Activated CD4-positive, alpha-beta T cell treated with anti-CD3 and anti-CD28 coated beads, Interleukin-2, amount 50 U/mL, for 1 hour (primary cell): ENCODE measurements around the gene TPK1.

Source experiments
- DNase-seq: peaks from one replicate; pipeline ENCODE4 v3.0.0-alpha.2; 2020

Gene TPK1

DNA sequence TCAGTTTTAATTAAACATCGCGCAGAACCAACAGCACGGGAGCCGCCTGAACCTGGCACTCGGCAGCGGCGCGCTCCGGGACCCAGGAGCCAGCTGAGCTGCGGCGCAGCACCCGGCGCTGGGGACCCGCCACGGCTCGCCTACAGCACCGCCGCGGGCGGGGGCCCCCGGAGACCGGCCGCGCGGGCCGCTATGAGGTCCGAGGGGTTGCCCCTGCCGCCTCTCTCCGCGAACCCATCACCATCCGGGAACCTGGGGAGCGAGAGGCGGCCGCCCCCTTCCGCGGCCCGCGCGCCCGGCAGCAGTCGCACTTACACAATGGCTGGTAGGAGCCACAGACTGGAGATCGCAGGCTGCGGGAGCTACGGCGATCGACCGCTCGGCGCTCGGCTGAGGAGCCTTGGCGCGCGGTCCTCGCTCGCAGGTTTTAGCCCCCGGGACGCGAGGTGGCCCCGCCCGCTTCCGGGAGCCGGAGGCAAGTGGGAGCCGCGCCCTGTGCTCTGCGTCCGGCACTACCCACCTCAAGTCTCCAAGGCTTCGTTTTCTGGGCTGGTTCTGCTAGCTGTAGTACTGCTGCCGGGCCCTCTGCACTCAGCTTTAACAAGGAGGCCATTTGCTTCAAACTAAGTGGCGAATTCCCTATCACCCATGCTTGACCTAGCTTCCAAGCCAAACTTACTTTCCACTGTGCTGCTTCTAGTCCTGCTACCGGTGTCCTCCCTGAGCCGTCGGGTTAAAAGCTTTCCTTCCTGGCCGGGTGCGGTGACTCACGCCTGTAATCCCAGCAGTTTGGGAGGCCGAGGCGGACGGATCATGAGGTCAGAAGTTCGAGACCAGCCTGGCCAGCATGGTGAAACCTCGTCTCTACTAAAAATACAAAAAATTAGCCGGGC, at the start of gene TPK1:
Gene TPK1 (minus strand): TSS at position 402 of the 893 bp plus-strand sequence. CDS start 451 bp downstream, outside the sequence.
- peak; percentile 84 for DNase-seq

DNA sequence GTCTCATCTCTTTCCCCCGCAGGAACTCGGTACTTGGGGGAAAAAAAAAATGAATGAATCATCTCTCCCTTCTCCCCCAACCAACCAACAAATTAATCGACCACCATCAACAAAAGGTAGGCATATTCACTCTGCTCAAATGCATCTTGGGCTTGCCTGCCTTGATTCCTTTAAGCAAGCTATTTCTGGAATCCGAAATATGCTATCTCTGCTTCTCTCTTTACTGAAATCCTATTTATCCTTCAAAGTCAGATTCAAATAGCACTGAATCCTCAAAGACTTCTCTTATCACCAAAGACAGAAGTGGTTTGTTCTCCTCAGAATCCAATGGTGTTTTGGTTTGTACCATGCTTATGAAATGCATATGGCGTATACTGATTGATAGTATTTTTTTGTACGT, 49.6 kb upstream of the TPK1 start:
- DNase-seq, result no peak

DNA sequence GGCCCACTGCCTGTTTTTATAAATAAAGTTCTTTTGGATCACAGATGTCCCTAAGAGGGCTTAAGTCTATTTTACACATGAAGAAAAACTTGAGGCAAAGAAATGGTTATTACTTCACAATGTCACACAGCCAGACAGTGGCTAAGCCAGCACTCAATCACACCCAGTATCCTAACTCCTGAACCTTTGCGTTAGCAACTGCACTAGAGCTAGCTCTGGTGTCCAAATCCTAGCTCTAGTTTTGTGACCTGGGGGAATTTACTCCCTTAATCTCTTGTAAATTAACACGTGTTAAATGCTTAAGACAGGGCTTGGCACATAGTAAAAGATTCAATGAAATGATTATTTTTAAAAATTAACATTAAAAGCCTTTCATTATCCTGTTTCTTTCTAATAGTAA, 49.0 kb upstream of the TPK1 start:
- no peak for DNase-seq

DNA sequence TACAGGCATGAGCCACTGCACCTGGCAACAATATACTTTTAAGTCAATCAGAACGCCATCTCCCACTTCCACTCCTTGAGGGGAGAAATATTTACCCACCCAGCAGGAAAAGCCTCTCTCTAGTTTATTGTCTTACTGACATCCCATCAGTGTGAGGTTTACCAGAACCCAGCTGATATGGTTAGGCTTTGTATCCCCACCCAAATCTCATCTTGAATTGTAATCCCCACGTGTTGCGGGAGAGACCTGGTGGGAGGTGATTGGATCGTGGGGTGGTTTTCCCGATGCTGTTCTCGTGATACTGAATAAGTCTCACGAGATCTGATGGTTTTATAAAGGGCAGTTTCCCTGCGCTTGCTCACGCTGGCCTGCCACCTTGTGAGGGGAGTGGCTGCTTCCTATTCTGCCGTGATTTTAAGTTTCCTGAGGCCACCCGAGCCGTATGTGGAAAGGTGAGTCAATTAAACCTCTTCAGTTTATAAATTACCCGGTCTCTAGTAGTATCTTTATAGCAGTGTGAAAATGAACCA, 37.5 kb upstream of the TPK1 start:
- DNase-seq, result no peak

DNA sequence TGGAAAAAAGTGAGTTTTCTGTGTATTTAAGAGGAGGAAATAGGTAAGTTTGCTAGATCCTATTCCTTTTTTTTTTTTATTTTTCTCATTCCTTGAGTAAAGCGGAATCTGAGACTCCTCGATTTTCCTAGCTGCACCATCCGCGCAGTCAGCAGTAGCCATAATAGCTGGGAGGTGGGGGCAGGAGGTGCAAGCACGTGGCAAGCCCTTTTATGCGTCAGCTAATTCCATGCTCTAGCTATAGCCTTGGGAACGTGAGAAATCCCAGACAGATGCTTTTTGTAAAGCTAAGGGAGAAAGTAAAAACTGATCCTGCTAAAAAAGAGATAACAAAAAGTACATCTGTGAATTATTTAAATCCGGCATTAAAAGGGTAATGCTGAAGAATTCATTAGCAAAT, 33.2 kb upstream of the TPK1 start:
- DNase-seq, result no peak

DNA sequence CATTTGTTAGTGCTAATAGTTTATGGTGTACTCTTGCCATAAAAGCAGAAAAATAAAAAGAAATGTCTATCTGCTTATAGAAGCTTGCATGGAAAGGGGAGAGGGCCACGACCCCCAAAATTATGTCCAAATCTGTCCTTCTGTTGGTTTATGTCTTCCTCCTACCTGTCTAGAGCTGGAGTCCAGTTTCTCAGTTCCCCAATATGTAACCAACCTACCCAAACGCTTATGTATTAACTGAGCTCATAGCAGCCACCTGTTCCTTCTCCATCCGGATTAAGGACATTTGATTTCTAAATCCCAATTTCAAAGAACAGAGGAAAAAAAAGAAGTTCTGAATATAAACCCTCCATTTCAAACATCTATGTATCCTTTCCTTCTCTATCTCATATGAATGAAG, 30.3 kb upstream of the TPK1 start:
- DNase-seq, result no peak

DNA sequence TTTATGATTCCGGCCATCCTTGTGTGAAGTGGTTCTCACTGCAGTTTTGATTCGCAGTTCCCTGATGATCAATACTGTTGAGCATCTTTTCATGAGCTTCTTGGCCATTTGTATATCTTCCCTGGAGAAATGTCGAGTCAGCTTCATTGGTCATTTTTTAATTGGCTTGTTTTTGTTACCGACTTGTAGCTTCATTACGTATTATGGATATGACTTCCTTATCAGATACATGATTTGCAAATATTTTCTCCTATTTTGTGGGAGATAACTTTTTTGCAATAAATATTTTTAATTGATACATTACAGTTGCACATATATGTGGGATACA, 27.4 kb upstream of the TPK1 start:
- no peak for DNase-seq

DNA sequence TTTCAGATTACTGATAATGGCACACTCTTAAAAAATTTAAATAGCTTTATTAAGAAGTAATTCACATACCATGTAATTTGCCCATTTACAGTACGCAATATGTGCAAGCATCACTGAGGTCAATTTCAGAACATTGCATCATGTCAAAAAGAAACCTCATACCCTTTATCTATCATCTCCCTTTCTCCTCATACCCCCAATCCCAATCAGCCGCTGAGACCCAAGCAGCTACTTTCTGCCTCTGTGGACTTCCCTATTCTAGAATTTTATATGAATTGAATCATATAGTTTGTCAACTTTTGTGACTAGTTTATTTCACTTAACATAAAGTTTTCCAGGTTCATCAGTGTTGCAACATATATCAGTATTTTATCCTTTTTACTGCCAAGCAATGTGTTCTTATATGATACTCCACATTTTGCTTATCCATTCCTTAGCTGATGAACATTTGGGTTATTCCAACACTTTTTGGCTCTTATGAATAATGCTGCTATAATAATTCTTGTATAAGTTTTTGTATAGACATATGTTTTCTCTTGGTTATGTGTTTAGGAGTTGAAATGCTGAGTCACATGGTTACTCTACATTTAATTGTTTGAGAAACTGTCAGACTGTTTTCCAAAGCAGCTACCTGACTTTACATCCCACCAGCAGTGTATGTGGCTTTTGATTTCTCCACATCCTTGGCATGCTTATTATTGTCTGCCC, 26.9 kb upstream of the TPK1 start:
- DNase-seq, result no peak

DNA sequence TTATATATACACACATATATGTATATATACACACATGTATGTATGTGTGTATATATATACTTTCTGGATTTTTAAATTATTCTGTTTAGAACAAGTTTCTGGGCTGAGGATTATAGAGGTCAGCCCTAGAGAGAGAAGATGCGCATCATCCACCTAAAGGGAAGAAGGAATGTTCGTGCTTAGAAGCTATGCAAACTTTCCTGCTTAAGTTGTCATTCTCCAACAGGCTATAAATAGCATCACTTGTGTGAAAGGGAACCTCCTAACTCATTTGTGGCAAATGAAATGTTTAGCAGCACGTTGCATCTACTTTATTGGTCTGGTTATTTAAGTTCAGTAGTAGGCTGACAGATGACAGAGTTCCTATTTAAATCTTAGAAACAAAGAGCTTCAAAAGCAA, 23.9 kb upstream of the TPK1 start:
- no peak for DNase-seq

DNA sequence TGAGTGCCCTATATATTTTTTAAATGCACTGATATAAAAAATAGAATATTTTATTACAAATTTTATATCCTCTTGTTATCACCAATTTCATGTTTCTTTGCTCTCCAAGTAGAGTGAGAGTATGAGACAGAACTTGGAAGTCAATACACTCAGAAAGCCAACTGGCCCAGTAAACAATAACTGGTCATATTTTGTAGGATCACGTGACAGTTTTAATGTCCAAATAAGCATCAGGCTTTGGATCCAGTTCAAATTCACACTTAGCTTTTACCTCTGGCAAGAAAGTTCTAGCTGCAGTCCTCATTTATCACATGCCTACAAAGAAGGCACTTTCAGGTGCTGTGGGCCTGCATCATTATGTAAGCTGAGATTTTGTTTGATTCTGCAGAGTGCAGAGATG, 21.6 kb upstream of the TPK1 start:
- no peak for DNase-seq

DNA sequence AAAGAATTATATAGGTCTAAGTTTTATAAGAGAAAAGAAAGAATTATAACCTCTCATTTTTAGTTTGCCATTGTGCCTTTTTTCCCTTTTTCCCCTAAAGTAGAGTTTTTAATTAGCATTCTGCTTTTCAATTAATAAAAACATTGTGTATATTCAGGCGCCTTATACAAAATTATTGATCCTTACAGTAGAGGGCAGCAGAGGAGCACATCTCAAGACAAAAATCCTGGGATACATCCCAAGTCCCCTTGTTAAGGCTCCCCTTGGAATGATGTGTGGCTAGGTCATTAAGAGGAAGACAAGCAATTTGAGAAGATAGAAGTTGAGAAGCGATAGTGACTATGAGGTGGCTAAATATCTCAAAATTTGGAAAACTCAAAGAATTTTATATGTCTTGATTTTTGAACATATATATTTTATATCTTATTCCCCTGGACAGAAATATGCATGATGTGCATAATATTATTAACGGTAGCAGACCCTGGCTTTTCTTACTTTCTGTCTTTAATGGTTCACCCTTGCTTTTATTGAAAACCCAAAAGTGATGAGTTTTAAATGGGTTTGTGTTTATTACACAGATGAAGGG, 19.1 kb upstream of the TPK1 start:
- no peak for DNase-seq

DNA sequence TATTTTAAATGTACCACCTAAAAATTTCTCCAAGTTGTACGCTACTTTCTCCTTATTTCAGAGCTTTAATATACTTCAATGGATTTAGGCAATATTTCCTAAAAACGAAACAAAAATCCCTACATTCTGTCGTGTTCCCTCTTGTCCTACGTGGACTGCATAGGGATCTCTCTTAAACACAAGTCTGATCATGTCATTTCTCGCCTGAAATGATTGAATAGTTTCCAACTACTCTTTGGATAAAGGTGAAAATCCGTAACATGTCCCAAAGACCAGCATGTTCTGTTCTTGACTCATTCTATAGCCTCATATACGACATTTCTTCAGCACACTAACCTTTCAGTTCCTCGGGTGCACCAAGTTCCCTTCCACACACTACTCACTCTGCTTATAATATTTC, 17.7 kb upstream of the TPK1 start:
- DNase-seq, result no peak

DNA sequence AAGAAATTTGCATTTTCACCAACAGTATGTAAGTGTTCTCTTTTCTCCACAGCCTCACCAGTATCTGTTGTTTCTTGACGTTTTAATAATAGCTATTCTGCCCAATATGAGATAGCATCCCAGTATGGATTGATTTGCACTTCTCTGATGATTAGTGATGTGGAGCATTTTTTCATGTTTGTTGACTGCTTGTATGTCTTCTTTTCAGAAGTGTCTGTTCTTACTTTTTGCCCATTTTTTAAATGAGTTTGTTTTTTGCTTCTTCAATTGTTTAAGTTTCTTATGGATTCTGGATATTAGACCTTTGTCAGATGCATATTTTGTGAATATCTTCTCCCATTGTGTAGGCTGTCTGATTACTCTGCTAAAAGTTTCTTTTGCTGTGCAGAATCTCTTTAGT, 12.2 kb upstream of the TPK1 start:
- DNase-seq, result no peak

DNA sequence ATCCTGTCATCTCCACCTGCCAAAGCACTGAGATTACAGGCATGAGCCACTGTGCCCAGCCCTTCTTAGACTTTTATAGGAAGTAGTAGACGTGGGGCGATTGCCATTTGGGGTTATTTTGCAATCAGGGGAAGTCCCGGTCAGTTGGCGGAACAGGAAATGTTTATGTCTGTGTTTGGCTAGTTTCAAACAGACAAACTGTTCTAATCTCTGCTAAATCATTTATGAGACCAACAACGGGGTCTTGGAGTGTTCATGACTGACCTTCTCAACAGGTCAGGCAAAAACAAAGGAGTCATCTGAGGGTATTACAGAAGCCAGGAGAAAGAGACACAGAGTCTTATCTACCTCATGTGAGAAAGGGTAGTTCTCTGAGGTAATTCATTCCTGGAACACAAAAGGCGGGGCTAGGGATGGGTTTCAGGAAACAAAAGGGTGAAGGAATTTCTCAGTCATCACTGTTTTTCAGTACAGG, 6.6 kb upstream of the TPK1 start:
- DNase-seq, result no peak

DNA sequence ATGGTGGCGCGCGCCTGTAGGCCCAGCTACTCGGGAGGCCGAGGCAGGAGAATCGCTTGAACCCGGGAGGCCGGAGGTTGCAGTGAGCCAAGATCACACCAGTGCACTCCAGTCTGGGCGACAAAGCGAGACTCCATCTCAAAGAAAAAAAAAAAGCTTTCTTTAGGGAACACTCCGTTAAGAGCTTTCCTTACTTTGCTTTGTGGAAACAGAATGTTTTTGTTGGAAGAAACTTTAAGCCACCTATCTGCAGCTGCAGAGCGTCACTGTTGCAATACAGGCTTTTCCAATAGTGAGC, 641 bp upstream of the TPK1 start:
- no peak for DNase-seq

DNA sequence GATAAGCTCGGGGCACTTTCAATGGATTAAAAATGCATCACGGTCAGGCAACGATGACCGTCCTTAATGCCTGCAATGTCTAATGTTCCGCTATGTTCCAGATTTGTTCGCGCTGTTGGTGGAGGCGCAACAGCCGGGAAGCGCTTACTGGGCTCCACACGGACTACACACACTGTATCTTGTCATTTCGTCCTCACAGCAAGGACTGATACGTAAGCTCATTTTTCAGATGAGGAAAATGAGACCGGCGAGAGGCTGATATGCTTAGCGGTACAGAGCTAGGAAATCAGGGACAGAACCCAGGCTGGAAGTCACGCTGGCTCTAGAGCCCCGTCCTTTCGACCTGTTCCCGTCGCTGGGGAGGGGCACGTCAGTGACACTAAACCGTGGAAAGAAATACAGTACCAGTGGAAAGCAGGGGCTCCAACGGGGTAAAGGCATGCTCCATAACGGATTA, 670 bp downstream of the TPK1 start:
- no peak for DNase-seq

DNA sequence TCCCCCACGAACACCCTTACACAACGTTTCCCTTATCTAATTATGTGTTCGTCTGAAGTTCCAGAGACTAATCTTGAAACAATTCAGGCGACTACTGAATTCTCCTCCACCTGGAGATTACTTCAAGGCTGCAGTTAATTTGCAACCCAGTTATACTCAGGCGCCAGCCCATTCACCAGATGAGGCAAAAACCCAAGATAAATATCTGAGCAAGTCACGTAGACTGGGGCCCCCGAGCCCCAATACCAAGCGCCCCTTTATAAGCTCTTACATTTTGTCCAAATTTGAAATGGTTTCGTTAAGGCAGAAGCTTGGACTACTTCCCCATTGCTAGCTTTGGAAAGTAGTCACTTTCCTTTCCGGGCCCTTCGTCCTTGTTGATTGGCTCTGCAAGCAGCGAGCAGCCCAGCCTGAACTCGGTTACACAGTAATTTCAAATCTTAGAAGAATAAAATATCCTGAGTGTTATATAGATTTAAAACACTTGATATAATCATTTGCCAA, 1.2 kb downstream of the TPK1 start:
- DNase-seq, result peak; percentile 17

DNA sequence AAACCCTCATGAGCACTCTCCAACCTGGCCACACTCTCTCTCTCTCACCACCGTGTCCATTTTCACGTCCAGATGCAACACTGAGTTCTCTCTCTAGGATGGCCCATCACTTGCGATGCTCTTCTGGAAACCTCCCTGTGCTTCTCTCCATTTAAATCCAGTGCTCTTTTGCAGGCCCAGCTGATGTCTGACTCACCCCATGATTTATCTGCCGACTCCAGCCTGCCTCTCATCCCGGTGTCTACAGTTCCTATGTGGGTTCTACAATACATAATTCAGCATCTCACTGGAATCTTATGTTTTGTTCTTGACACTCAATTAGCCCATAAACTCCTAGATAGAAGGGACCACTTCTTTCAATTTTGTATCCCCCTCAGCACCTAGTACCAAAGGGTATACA, 5.0 kb downstream of the TPK1 start:
- no peak for DNase-seq

DNA sequence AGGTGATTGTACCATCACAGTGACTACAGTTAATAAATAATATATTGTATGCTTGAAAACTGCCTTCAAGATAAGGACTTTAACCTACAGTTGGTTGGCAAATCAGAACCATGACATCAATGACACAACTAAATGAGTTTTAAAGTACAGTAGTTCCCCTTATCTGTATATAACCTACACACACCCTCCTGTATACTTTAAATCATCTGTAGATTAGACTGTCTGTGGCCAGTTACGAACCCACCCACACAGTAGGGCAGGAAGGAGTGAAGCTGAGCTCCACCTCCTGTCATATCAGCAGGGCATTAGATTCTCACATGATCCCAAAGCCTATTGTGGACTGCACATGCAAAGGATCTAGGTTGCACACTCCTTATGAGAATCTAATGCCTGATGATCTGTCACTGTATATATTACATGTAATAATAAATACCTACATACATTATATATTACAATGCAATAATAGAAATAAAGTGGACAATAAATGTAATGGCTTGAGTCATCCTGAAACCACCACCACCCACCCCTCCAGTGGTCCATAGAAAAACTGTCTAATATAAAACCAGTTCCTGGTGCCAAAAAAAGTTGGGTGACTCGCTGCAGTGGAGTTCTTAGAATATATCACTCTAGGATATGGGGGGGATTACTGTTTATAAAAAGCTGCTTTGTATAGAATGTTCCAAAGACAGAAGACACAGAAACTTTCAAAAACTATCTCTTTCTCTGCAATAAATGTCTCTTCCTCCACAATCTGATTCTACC, 5.6 kb downstream of the TPK1 start:
- no peak for DNase-seq

DNA sequence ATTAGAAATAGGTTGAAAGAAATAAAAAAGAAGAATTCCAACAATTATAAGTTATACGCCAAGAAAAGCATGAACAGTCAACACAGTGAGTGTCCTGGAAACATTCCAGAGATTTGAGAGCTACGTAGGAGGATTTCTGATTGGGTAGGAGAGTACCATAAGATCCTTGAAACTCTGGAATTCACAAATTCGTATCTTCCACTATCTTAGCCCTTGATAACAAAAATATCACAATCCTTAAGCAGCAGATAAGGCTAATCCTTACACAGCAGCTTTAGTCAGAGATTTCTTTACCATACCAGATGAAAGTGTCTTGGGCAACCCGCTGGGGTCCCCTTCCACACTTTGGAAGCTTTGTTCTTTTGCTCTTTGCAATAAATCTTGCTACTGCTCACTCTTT, 8.2 kb downstream of the TPK1 start:
- no peak for DNase-seq

DNA sequence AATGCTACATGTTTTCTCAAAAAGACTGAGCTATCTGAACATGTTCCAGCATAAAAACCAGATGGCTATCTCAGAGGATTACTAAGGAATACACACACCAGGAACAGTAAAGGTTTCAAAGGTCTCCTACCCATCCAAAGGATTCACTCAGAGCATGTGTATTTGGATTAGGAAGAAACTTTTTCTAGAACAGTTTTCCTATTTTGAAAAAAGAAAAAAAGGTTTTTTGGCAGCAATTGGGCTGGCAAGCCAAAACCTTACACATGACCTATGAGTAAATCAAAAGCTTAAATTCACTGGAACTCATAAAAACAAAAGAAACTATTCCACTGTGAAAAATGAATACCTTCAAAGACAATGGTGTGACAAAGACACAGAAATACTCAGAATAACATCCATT, 9.6 kb downstream of the TPK1 start:
- DNase-seq, result no peak

DNA sequence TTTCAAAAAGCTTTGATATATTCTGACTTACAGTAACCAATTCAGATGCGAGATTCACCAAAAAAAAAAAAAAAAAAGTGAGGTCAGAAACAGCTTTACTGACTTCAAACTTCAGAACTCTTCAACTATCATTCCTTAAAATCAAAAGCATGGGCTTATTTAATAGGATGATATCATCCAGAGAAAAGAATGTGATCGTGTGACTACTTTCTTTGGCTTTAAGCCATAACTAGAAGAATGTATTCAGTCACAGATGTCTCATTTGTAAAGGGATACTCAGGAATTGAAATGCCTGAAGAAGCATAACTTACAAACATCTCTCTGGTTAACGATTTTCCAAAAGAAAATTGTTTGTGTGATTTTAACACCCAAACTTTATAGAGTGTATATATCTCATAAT, 11.5 kb downstream of the TPK1 start:
- no peak for DNase-seq

DNA sequence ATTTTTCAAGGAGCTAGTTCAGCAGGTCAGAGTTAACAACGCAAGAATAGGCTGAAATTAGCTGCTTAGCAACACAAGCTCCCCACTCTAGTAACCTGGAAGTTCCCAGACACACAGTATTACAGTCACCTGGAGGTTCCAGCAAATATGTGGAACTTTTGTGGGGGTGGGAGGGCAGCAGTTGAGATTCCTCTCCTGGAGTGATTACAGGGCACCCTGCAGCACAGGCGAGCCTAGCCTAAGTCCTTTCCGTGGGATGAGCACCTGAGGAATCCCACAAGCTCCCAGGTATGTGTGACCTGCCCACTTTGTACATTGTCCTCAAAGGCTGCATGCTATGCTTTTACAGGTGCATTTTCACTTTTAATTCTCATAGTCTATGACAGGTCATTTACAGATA, 13.6 kb downstream of the TPK1 start:
- DNase-seq, result no peak
